Retinal pigment epithelial cell (primary cell): Measurements from ENCODE around the gene FRZB.

ENCODE experiments used
- DNase-seq: peaks from one replicate; pipeline ENCODE4 v3.0.0-alpha.2; 2010; ENCODE audit warnings: low read depth
- H3K4me3 ChIP-seq: 2 replicates; pipeline ENCODE4 v1.5.1; 2011; ENCODE audit warnings: mild to moderate bottlenecking, low read length, control low read depth, moderate library complexity
- TF ChIP-seq, protein P1 (sequence below): conservative IDR thresholded peaks from 2 replicates; pipeline ENCODE4 v1.5.1; 2011; ENCODE audit warnings: low read depth, low read length, control low read depth, inconsistent platforms

FRZB gene

DNA sequence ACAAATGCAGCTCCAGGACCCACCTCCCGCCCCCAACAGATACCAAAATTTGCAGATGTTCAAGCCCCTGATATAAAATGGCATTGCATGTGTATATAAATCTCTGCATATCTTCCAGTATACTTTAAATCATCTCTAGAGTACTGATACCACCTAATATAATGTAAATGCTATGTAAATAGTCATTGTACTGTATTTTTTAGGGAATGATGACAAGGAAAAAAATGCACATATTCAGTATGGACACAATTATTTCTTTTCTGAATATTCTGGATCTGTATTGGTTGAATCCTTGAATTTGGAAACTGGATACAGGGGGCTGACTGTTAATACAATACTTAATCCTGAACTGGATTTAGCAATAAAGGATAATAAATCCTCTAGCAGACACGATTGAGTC, 67.7 kb downstream of the FRZB start:
- TF ChIP-seq, protein P1, sequence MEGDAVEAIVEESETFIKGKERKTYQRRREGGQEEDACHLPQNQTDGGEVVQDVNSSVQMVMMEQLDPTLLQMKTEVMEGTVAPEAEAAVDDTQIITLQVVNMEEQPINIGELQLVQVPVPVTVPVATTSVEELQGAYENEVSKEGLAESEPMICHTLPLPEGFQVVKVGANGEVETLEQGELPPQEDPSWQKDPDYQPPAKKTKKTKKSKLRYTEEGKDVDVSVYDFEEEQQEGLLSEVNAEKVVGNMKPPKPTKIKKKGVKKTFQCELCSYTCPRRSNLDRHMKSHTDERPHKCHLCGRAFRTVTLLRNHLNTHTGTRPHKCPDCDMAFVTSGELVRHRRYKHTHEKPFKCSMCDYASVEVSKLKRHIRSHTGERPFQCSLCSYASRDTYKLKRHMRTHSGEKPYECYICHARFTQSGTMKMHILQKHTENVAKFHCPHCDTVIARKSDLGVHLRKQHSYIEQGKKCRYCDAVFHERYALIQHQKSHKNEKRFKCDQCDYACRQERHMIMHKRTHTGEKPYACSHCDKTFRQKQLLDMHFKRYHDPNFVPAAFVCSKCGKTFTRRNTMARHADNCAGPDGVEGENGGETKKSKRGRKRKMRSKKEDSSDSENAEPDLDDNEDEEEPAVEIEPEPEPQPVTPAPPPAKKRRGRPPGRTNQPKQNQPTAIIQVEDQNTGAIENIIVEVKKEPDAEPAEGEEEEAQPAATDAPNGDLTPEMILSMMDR: no peak
- no peak overlapping the region for H3K4me3 ChIP-seq
- no peak for DNase-seq

DNA sequence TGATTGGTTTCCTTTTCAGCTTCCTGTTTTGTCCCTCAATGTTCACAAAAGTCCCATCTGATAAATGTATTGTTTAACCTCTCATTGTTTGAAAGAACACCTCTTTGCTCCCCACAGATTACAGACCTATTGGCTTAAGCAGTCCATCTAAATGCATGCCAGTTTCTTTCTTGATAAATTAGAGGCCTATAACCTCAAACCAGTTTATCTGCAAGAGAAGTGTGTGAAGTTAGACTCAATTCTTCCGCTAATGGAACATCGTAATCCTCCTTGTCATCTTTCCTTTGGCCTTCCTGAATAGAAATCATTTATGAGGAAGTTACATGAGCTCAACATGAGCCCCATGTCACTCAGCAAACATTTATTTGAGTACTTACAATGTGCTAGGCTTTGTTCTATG, 74.0 kb downstream of the FRZB start:
- TF ChIP-seq, protein P1: no peak
- DNase-seq: no peak
- H3K4me3 ChIP-seq: no peak overlapping the region

DNA sequence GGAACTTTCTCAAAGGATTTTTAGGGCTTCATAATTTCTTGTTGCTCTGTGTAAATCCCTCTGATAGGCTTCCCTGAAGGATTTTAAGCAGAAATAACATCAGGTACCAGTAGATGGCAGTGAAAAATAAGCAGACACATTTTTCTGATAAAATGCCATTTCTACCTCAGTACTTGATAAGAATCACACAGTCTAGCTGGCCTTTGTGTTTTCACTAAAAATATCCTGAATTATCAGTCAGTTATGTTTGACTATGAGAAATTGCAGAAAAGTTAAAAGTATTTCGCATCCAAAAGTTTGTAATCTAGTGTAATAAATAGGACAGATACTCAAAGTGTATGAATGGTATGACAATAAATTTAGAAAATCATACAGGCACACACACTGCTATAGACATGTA, 81.7 kb downstream of the FRZB start:
- TF ChIP-seq, protein P1: peak; percentile 61
- H3K4me3 ChIP-seq: no peak overlapping the region
- peak; percentile 26 for DNase-seq

DNA sequence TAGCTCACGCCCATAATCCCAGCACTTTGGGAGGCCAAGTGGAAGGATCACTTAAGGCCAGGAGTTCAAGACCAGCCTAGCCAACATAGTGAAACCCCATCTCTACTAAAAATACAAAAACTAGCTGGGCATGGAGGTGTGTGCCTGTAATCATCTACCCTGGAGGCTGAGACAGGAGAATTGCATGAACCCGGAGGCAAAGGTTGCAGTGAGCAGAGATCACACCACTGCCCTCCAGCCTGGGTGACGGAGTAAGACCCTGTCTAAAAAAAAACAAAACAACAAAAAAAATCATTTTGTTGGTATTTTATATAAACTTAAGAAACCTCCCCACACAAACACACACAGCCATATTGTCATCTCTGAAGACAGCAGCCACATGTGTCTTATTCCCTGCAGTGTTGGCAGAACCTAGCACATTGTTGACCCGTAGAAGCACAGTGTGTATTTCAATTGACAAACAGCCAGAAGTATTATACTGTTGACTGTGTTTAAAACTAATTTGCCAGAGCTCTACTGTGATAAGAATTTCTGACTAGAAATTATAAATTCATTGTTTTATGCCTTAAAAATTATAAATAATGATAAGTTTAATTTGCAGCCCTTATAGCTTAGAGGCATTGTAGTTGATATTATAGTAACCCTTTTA, 82.3 kb downstream of the FRZB start:
- no peak for DNase-seq
- no peak overlapping the region for H3K4me3 ChIP-seq
- TF ChIP-seq, protein P1: no peak
